MCF 10A (cell line): Measurements from ENCODE around the gene SNTN. TPM values are rescaled to one million over a fixed set of nuclear protein-coding genes. Genes with fewer than 3 reads are reported as not detected.

Experiments used
- BruUV-seq: library from RNA; stranded (reverse); fragments of 400-500 nt; replicated peaks from 2 replicates; lab custom pipeline; 2021; lab: Mats Ljungman, UMichigan
- CTCF ChIA-PET: fragments of 300-600 bp; sonication (Branson Sonifier 250); formaldehyde crosslinking; extraction: SDS; loops from one replicate; lab custom pipeline; 2021; ENCODE audit warnings: antibody characterized with exemption, inconsistent platforms; lab: Yijun Ruan, JAX
- POLR2A ChIA-PET: fragments of 300-600, 350-650 bp; sonication (Branson Sonifier 250); formaldehyde crosslinking; extraction: SDS; loops from one replicate; lab custom pipeline; 2020; ENCODE audit warnings: antibody characterized with exemption, inconsistent platforms; lab: Yijun Ruan, JAX
- DNase-seq: peaks from one replicate; pipeline ENCODE4 v3.0.0-alpha.2; 2018; ENCODE audit not compliant: unreplicated experiment
- H3K27ac Mint-ChIP-seq: one replicate; pipeline ENCODE4 v1.8.0; 2022; ENCODE audit warnings: mild to moderate bottlenecking, low read depth, mixed read lengths; ENCODE audit not compliant: unreplicated experiment
- H3K27me3 Mint-ChIP-seq: one replicate; pipeline ENCODE4 v1.8.0; 2022; ENCODE audit warnings: mixed read lengths; ENCODE audit not compliant: insufficient read depth, unreplicated experiment
- H3K36me3 Mint-ChIP-seq: one replicate; pipeline ENCODE4 v1.8.0; 2022; ENCODE audit warnings: mild to moderate bottlenecking, moderate library complexity, mixed read lengths; ENCODE audit not compliant: insufficient read depth, unreplicated experiment
- H3K4me1 Mint-ChIP-seq: one replicate; pipeline ENCODE4 v1.8.0; 2022; ENCODE audit warnings: mixed read lengths; ENCODE audit not compliant: insufficient read depth, unreplicated experiment
- H3K4me3 Mint-ChIP-seq: one replicate; pipeline ENCODE4 v1.8.0; 2022; ENCODE audit warnings: mild to moderate bottlenecking, moderate library complexity, mixed read lengths; ENCODE audit not compliant: unreplicated experiment
- H3K9me3 Mint-ChIP-seq: one replicate; pipeline ENCODE4 v1.8.0; 2022; ENCODE audit warnings: mixed read lengths; ENCODE audit not compliant: unreplicated experiment
- CTCF ChIP-seq: fragments of 200-600 bp; IDR thresholded peaks from one replicate; pipeline ENCODE4 v1.8.0; 2022; ENCODE audit warnings: antibody characterized with exemption, mild to moderate bottlenecking; ENCODE audit not compliant: unreplicated experiment
- intact Hi-C: fragments of 100-400 bp; cut with micrococcal nuclease; formaldehyde crosslinking; loops from 2 replicates; pipeline ENCODE4 v1.14.1; 2022
- total RNA-seq: library from RNA; stranded (reverse); gene quantifications from 2 replicates; pipeline ENCODE4 v1.2.3, GENCODE V29; 2022

SNTN gene
- total RNA-seq, 1 experiment from 2014 or later: not detected

GRCh38 chr3:63631670-63632069 is 20.8 kb upstream of the SNTN start:
- no peak for DNase-seq
- peaks cover 6% of the 10 kb centered on the region for H3K36me3 Mint-ChIP-seq
- H3K4me1 Mint-ChIP-seq: no peaks in the 10 kb centered on the region
- POLR2A ChIA-PET: interaction anchor here (0.7 kb wide), 1 partner anchor 48 kb away, joined by 3 read pairs; no protein-coding TSS in a partner anchor
- no peak overlapping the region for H3K27ac Mint-ChIP-seq
- no TSS peak for BruUV-seq
- CTCF ChIA-PET: no interaction called here
- peaks cover 61% of the 10 kb centered on the region for H3K27me3 Mint-ChIP-seq
- no peaks in the 10 kb centered on the region for H3K9me3 Mint-ChIP-seq
- H3K4me3 Mint-ChIP-seq: no peak overlapping the region
- intact Hi-C loops: no loop called here
- no peak for TF ChIP-seq CTCF

- BruUV-seq: no TSS peak
- Mint-ChIP-seq H3K27ac (no peak overlapping the region), H3K27me3 (peaks cover 81% of the 10 kb centered on the region), H3K36me3 (peaks cover 6% of the 10 kb centered on the region), H3K4me1 (no peaks in the 10 kb centered on the region), H3K4me3 (no peak overlapping the region), H3K9me3 (no peaks in the 10 kb centered on the region)
- ChIA-PET CTCF (no interaction called here), POLR2A (no interaction called here)
- intact Hi-C loops: no loop called here
- TF ChIP-seq CTCF: no peak
- DNase-seq: no peak
These were observed 17.3 kb upstream of the SNTN start for GRCh38 chr3:63635186-63635585.

- ChIA-PET POLR2A (no interaction called here), CTCF (interaction anchor here (0.6 kb wide), 1 partner anchor 51 kb away, joined by 3 read pairs; no protein-coding TSS in a partner anchor)
- Mint-ChIP-seq H3K27me3 (peaks cover 69% of the 10 kb centered on the region), H3K4me3 (no peak overlapping the region), H3K9me3 (no peaks in the 10 kb centered on the region), H3K4me1 (no peaks in the 10 kb centered on the region), H3K36me3 (no peaks in the 10 kb centered on the region), H3K27ac (no peak overlapping the region)
- no peak for TF ChIP-seq CTCF
- intact Hi-C loops: no loop called here
- no TSS peak for BruUV-seq
- DNase-seq: no peak
These were observed 12.7 kb upstream of the SNTN start for GRCh38 chr3:63639806-63640205.

DNA sequence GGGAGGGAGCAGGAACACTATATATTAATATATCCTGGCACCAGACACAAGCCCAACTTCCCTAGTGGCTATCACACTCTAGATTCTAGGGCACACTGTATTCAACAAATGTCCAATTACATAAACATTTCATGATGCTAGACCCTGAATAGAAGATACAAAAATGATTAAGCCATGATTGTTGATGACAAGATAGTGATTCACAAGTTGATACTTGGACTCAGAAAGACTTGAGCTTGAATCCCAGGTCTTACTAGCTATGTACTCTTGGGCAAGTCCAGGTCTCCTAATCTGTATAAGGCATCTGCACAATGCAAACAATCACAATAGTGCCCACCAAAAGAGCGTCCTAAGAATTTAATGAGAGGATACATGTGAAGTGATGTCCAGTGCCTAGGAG is 10.0 kb upstream of the SNTN start:
- H3K27me3 Mint-ChIP-seq: peaks cover 63% of the 10 kb centered on the region
- CTCF ChIA-PET: interaction anchor here (0.6 kb wide), 1 partner anchor 12 kb away, joined by 3 read pairs; no protein-coding TSS in a partner anchor
- no TSS peak for BruUV-seq
- no peak overlapping the region for H3K27ac Mint-ChIP-seq
- no peak for DNase-seq
- POLR2A ChIA-PET: interaction anchor here (0.6 to 1.2 kb wide), 2 partner anchors 28 to 34 kb away, joined by 3 read pairs; no protein-coding TSS in a partner anchor
- no peak for TF ChIP-seq CTCF
- no peaks in the 10 kb centered on the region for H3K36me3 Mint-ChIP-seq
- H3K4me1 Mint-ChIP-seq: no peaks in the 10 kb centered on the region
- H3K9me3 Mint-ChIP-seq: no peaks in the 10 kb centered on the region
- H3K4me3 Mint-ChIP-seq: no peak overlapping the region
- intact Hi-C loops: no loop called here
